WTC11 (cell line): ENCODE measurements around the gene SIAH3.

Source experiments
- ATF2 ChIP-seq: sonication (generic); formaldehyde crosslinking; IDR thresholded peaks from 2 replicates; pipeline ENCODE4 v1.8.1; 2022; ENCODE audit warnings: low read depth, missing genetic modification reagents, borderline replicate concordance
- CREB1 ChIP-seq: sonication (generic); formaldehyde crosslinking; IDR thresholded peaks from 2 replicates; pipeline ENCODE4 v1.8.0; 2023; ENCODE audit warnings: mild to moderate bottlenecking, missing genetic modification reagents
- HMGXB4 ChIP-seq: sonication (generic); formaldehyde crosslinking; IDR thresholded peaks from 2 replicates; pipeline ENCODE4 v1.8.1; 2023; ENCODE audit warnings: mild to moderate bottlenecking, moderate library complexity, missing genetic modification reagents
- MAX ChIP-seq: sonication (generic); formaldehyde crosslinking; IDR thresholded peaks from 2 replicates; pipeline ENCODE4 v1.8.0; 2022; ENCODE audit warnings: mild to moderate bottlenecking, missing genetic modification reagents
- NR3C1 ChIP-seq: sonication (generic); formaldehyde crosslinking; conservative IDR thresholded peaks from 2 replicates; pipeline ENCODE4 v1.8.1; 2023; ENCODE audit warnings: low read depth, mild to moderate bottlenecking, missing genetic modification reagents
- RELA ChIP-seq: sonication (generic); formaldehyde crosslinking; IDR thresholded peaks from 2 replicates; pipeline ENCODE4 v1.8.1; 2022; ENCODE audit warnings: missing genetic modification reagents, mild to moderate bottlenecking, borderline replicate concordance
- RORB ChIP-seq: fragments of 250-450 bp; sonication (Bioruptor Pico); IDR thresholded peaks from 2 replicates; pipeline ENCODE4 v1.9.0; 2021; ENCODE audit warnings: mild to moderate bottlenecking
- SMAD4 ChIP-seq: sonication (generic); formaldehyde crosslinking; IDR thresholded peaks from 2 replicates; pipeline ENCODE4 v1.8.0; 2022; ENCODE audit warnings: mild to moderate bottlenecking, missing genetic modification reagents
- ZBTB21 ChIP-seq: sonication (generic); formaldehyde crosslinking; IDR thresholded peaks from 2 replicates; pipeline ENCODE4 v1.8.1; 2023; ENCODE audit warnings: mild to moderate bottlenecking, missing genetic modification reagents, borderline replicate concordance
- ZNF121 ChIP-seq: sonication (generic); formaldehyde crosslinking; IDR thresholded peaks from 2 replicates; pipeline ENCODE4 v1.8.0; 2023; ENCODE audit warnings: missing genetic modification reagents
- TF ChIP-seq, protein P1 (sequence below): fragments of 200-600 bp; IDR thresholded peaks from 2 replicates; pipeline ENCODE4 v1.8.0; 2022; ENCODE audit warnings: antibody characterized with exemption
- TF ChIP-seq, protein P2 (sequence below): sonication (generic); formaldehyde crosslinking; IDR thresholded peaks from 2 replicates; pipeline ENCODE4 v1.8.0; 2022; ENCODE audit warnings: mild to moderate bottlenecking, missing genetic modification reagents
- TF ChIP-seq, protein P3 (sequence below): sonication (generic); formaldehyde crosslinking; IDR thresholded peaks from 2 replicates; pipeline ENCODE4 v1.8.1; 2022; ENCODE audit warnings: low read depth, mild to moderate bottlenecking, moderate library complexity, missing genetic modification reagents, borderline replicate concordance

GRCh38 chr13:45859705-45860104 is 8.2 kb upstream of the SIAH3 start:
- TF ChIP-seq MAX (CRISPR knock-in tag), result no peak
- TF ChIP-seq, protein P1, sequence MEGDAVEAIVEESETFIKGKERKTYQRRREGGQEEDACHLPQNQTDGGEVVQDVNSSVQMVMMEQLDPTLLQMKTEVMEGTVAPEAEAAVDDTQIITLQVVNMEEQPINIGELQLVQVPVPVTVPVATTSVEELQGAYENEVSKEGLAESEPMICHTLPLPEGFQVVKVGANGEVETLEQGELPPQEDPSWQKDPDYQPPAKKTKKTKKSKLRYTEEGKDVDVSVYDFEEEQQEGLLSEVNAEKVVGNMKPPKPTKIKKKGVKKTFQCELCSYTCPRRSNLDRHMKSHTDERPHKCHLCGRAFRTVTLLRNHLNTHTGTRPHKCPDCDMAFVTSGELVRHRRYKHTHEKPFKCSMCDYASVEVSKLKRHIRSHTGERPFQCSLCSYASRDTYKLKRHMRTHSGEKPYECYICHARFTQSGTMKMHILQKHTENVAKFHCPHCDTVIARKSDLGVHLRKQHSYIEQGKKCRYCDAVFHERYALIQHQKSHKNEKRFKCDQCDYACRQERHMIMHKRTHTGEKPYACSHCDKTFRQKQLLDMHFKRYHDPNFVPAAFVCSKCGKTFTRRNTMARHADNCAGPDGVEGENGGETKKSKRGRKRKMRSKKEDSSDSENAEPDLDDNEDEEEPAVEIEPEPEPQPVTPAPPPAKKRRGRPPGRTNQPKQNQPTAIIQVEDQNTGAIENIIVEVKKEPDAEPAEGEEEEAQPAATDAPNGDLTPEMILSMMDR, result no peak
- TF ChIP-seq ZNF121 (CRISPR knock-in tag), result no peak
- no peak for TF ChIP-seq RORB (CRISPR knock-in tag)
- TF ChIP-seq, protein P2, sequence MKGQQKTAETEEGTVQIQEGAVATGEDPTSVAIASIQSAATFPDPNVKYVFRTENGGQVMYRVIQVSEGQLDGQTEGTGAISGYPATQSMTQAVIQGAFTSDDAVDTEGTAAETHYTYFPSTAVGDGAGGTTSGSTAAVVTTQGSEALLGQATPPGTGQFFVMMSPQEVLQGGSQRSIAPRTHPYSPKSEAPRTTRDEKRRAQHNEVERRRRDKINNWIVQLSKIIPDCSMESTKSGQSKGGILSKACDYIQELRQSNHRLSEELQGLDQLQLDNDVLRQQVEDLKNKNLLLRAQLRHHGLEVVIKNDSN (CRISPR knock-in tag), result no peak
- no peak for TF ChIP-seq SMAD4 (CRISPR knock-in tag)
- TF ChIP-seq, protein P3, sequence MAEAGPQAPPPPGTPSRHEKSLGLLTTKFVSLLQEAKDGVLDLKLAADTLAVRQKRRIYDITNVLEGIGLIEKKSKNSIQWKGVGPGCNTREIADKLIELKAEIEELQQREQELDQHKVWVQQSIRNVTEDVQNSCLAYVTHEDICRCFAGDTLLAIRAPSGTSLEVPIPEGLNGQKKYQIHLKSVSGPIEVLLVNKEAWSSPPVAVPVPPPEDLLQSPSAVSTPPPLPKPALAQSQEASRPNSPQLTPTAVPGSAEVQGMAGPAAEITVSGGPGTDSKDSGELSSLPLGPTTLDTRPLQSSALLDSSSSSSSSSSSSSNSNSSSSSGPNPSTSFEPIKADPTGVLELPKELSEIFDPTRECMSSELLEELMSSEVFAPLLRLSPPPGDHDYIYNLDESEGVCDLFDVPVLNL (CRISPR knock-in tag), result no peak
- TF ChIP-seq HMGXB4 (CRISPR knock-in tag), result no peak
- no peak for TF ChIP-seq ATF2
- no peak for TF ChIP-seq RELA (CRISPR knock-in tag)
- TF ChIP-seq CREB1 (CRISPR knock-in tag), result no peak
- TF ChIP-seq ZBTB21 (CRISPR knock-in tag), result no peak
- no peak for TF ChIP-seq NR3C1
